CD4-positive, alpha-beta T cell (primary cell): ENCODE results near the gene HDGFL3. TPM values are rescaled to one million over a fixed set of nuclear protein-coding genes. Genes with fewer than 3 reads are reported as not detected.

Source experiments
- ATAC-seq: fragments of 200-7000 bp; cut with Tn5 transposase; one replicate; pipeline ENCODE4 v1.10.0; 2022; ENCODE audit warnings: mild to moderate bottlenecking; ENCODE audit not compliant: poor library complexity
- CTCF ChIA-PET: fragments of 350-600 bp; sonication (Branson Sonifier 250); formaldehyde crosslinking; loops from one replicate; lab custom pipeline; 2021; ENCODE audit warnings: antibody characterized with exemption, inconsistent platforms; lab: Charles Lee
- POLR2A ChIA-PET: fragments of 350-600 bp; sonication (Branson Sonifier 250); formaldehyde crosslinking; loops from one replicate; lab custom pipeline; 2021; ENCODE audit warnings: antibody characterized with exemption, inconsistent platforms; lab: Charles Lee
- DNase-seq, 14 experiments: peaks; one replicate each; pipeline ENCODE4 v3.0.0-alpha.2; 2013 to 2020; ENCODE audit warnings: mixed read lengths in 2 of 14
- H3K27ac ChIP-seq, 2 donors: one replicate each; pipeline versions ENCODE4 v1.5.1 to v1.7.0; 2013; ENCODE audit warnings: low read length in 2 of 2, low read depth in 1 of 2, mild to moderate bottlenecking in 1 of 2
- H3K27me3 ChIP-seq, 2 experiments: 1 replicate in 1 of 2; 2 replicates in 1 of 2; pipeline versions ENCODE4 v1.6.1 to v1.7.0; 2013; ENCODE audit warnings: low read length in 2 of 2, control low read depth in 1 of 2, mild to moderate bottlenecking in 1 of 2, moderate library complexity in 1 of 2; ENCODE audit not compliant: insufficient read depth in 2 of 2, control insufficient read depth in 1 of 2
- H3K36me3 ChIP-seq: one replicate; pipeline ENCODE4 v1.6.1; 2013; ENCODE audit warnings: low read length, control low read depth; ENCODE audit not compliant: insufficient read depth
- H3K4me1 ChIP-seq: one replicate; pipeline ENCODE4 v1.6.1; 2013; ENCODE audit warnings: low read length, control low read depth; ENCODE audit not compliant: insufficient read depth
- H3K4me3 ChIP-seq: one replicate; pipeline ENCODE4 v1.5.1; 2013; ENCODE audit warnings: mild to moderate bottlenecking, low read length, moderate library complexity
- H3K9me3 ChIP-seq, 2 experiments: 1 replicate in 1 of 2; 2 replicates in 1 of 2; pipeline versions ENCODE4 v1.6.1 to v1.7.0; 2013; ENCODE audit warnings: low read length in 2 of 2, mild to moderate bottlenecking in 2 of 2, control low read depth in 1 of 2, moderate library complexity in 1 of 2; ENCODE audit not compliant: control insufficient read depth in 1 of 2, insufficient read depth in 1 of 2
- H3K27ac Mint-ChIP-seq: one replicate; pipeline ENCODE4 v1.8.0; 2020; ENCODE audit warnings: mixed read lengths
- H3K27me3 Mint-ChIP-seq: one replicate; pipeline ENCODE4 v1.8.0; 2021; ENCODE audit warnings: mixed read lengths
- H3K36me3 Mint-ChIP-seq: one replicate; pipeline ENCODE4 v1.8.0; 2021; ENCODE audit warnings: low read depth, mixed read lengths
- H3K4me1 Mint-ChIP-seq: one replicate; pipeline ENCODE4 v1.8.0; 2021; ENCODE audit warnings: low read depth, mixed read lengths
- H3K4me3 Mint-ChIP-seq: one replicate; pipeline ENCODE4 v1.8.0; 2020; ENCODE audit warnings: mild to moderate bottlenecking, mixed read lengths
- H3K9me3 Mint-ChIP-seq: one replicate; pipeline ENCODE4 v1.8.0; 2020; ENCODE audit warnings: mixed read lengths
- CTCF ChIP-seq: fragments of 200-600 bp; IDR thresholded peaks from one replicate; pipeline ENCODE4 v1.8.0; 2022; ENCODE audit warnings: antibody characterized with exemption, mild to moderate bottlenecking
- intact Hi-C, 2 experiments: fragments of 100-400 bp; cut with DNase I in 1 of 2; cut with micrococcal nuclease in 1 of 2; formaldehyde crosslinking; loops; one replicate each; pipeline versions ENCODE4 v1.15.1 to v1.9.0; 2023 to 2025; cut with DNase I, micrococcal nuclease
- total RNA-seq, 174 experiments: library from RNA in 2 of 174; stranded (reverse) in 2 of 174; gene quantifications; one replicate each; pipeline ENCODE4 v1.2.3 and lab custom pipeline; 2021 to 2026

Gene HDGFL3
- total RNA-seq, 2 experiments from 2014 or later: 5.5 to 5.9 TPM

GRCh38 chr15:83204697-83205096 is 2.9 kb downstream of the HDGFL3 start:
- Mint-ChIP-seq H3K36me3 (peaks cover 4% of the 10 kb centered on the region), H3K27ac (no peak overlapping the region), H3K27me3 (peaks cover 25% of the 10 kb centered on the region), H3K4me3 (no peak overlapping the region), H3K9me3 (no peaks in the 10 kb centered on the region), H3K4me1 (peaks cover 8% of the 10 kb centered on the region)
- ChIA-PET CTCF (no interaction called here), POLR2A (no interaction called here)
- Histone ChIP-seq H3K27ac (no peak overlapping the region), H3K9me3 (no peaks in the 10 kb centered on the region), H3K27me3 (peaks cover 24 to 30% of the 10 kb centered on the region in 2 experiments), H3K4me1 (peaks cover 9% of the 10 kb centered on the region), H3K36me3 (no peaks in the 10 kb centered on the region), H3K4me3 (no peak overlapping the region)
- intact Hi-C loops: loop anchor here in 1 of 2 experiments (10.0 kb wide), 1 partner anchor 190 kb away; the partner anchor contains the start of gene C15orf40
- no peak for ATAC-seq
- TF ChIP-seq CTCF: no peak
- no peak for DNase-seq

- Histone ChIP-seq H3K4me3 (no peak overlapping the region), H3K27me3 (peaks cover 19% of the 10 kb centered on the region in 2 experiments), H3K36me3 (no peaks in the 10 kb centered on the region), H3K9me3 (no peaks in the 10 kb centered on the region), H3K4me1 (peaks cover 9% of the 10 kb centered on the region), H3K27ac (no peak overlapping the region)
- intact Hi-C loops: loop anchor here in 1 of 2 experiments (10.0 kb wide), 1 partner anchor 189 kb away; the partner anchor contains the start of gene C15orf40
- peaks cover 25% of the 10 kb centered on the region for H3K27me3 Mint-ChIP-seq
- no peaks in the 10 kb centered on the region for H3K9me3 Mint-ChIP-seq
- DNase-seq (no peak), ATAC-seq (no peak)
- peaks cover 4% of the 10 kb centered on the region for H3K36me3 Mint-ChIP-seq
- TF ChIP-seq CTCF: no peak
- no peak overlapping the region for H3K4me3 Mint-ChIP-seq
- H3K27ac Mint-ChIP-seq: no peak overlapping the region
- POLR2A ChIA-PET: no interaction called here
- peaks cover 8% of the 10 kb centered on the region for H3K4me1 Mint-ChIP-seq
- CTCF ChIA-PET: no interaction called here
Observed at GRCh38 chr15:83203543-83203942, 4.1 kb downstream of the HDGFL3 start.

DNA sequence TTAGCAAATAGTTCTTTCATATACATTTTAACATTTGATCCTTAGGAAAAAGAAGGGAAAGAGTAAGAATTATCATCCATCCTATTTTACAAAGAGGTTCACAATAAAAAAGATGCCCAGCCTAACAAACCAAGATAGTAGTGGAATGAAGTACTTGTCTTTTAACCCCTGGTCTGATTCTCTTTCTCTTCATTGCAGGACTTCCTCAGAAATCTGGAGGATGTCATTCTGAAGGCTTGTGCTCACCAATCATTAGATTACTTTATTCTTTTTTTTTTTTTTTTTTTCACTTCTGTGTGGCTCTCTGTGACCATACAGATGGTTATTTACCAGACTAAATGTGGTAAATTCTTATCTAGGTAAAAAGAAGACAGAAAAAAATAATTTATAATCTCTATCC is 7.0 kb downstream of the HDGFL3 start:
- Histone ChIP-seq H3K4me1 (no peaks in the 10 kb centered on the region), H3K27me3 (peaks cover 2 to 7% of the 10 kb centered on the region in 2 experiments), H3K36me3 (no peaks in the 10 kb centered on the region), H3K4me3 (no peak overlapping the region), H3K27ac (no peak overlapping the region), H3K9me3 (no peaks in the 10 kb centered on the region)
- ATAC-seq: no peak
- no peak for TF ChIP-seq CTCF
- no peak for DNase-seq
- no peaks in the 10 kb centered on the region for H3K9me3 Mint-ChIP-seq
- no peak overlapping the region for H3K27ac Mint-ChIP-seq
- intact Hi-C loops: loop anchor here in 1 of 2 experiments (10.0 kb wide), 1 partner anchor 186 kb away; the partner anchor contains the start of gene C15orf40
- ChIA-PET POLR2A (no interaction called here), CTCF (no interaction called here)
- no peaks in the 10 kb centered on the region for H3K36me3 Mint-ChIP-seq
- no peaks in the 10 kb centered on the region for H3K4me1 Mint-ChIP-seq
- no peak overlapping the region for H3K4me3 Mint-ChIP-seq
- peaks cover 14% of the 10 kb centered on the region for H3K27me3 Mint-ChIP-seq
